Esophagus muscularis mucosa (tissue), 4 donors: ENCODE results near the gene ERBB4. TPM values are rescaled to one million over a fixed set of nuclear protein-coding genes. Genes with fewer than 3 reads are reported as not detected.

Experiments
- DNase-seq: peaks from one replicate; pipeline ENCODE4 v3.0.0-alpha.2; 2017; ENCODE audit errors: extremely low spot score
- H3K27ac ChIP-seq, 4 donors: fragments of 200-600 bp; sonication (generic); replicated peaks in 1 of 4; 1 replicate in 3 of 4; 2 replicates in 1 of 4; pipeline ENCODE4 v1.5.1; 2016 to 2019; ENCODE audit warnings: mild to moderate bottlenecking in 1 of 4
- H3K27me3 ChIP-seq, 4 donors: fragments of 200-600 bp; sonication (generic); one replicate each; pipeline versions ENCODE4 v1.5.1 to v1.6.0; 2016 to 2019
- H3K36me3 ChIP-seq, 4 donors: fragments of 200-600 bp; sonication (generic); one replicate each; pipeline ENCODE4 v1.5.1; 2016 to 2019
- H3K4me1 ChIP-seq, 4 donors: fragments of 200-600 bp; sonication (generic); one replicate each; pipeline ENCODE4 v1.5.1; 2016 to 2019
- H3K4me3 ChIP-seq, 4 donors: fragments of 200-600 bp; sonication (generic); 1 replicate in 2 of 4; 2 replicates in 2 of 4; pipeline ENCODE4 v1.5.1; 2016 to 2019; ENCODE audit warnings: mild to moderate bottlenecking in 4 of 4, moderate library complexity in 1 of 4
- H3K9me3 ChIP-seq, 4 donors: fragments of 200-600 bp; sonication (generic); 1 replicate in 3 of 4; 2 replicates in 1 of 4; pipeline ENCODE4 v1.5.1; 2016 to 2019
- EP300 ChIP-seq: sonication (generic); formaldehyde crosslinking; IDR thresholded peaks from one replicate; pipeline ENCODE4 v1.6.1; 2017; ENCODE audit warnings: antibody characterized with exemption
- POLR2A ChIP-seq: fragments of 450-650 bp; IDR thresholded peaks from one replicate; pipeline ENCODE4 v1.6.1; 2017; ENCODE audit warnings: antibody characterized with exemption, moderate library complexity, mild to moderate bottlenecking, low read depth
- POLR2AphosphoS5 ChIP-seq, 2 donors: sonication (generic); formaldehyde crosslinking; IDR thresholded peaks; one replicate each; pipeline ENCODE4 v1.6.1; 2017; ENCODE audit warnings: antibody characterized with exemption in 2 of 2
- WGBS: methylation state at CpG from one replicate; pipeline ENCODE4 v1.1.5; 2018; 5-methylcytosine and 5-hydroxymethylcytosine counted together
- intact Hi-C: fragments of 100-400 bp; cut with DNase I; formaldehyde crosslinking; loops from one replicate; pipeline ENCODE4 v1.15.1; 2023
- total RNA-seq, 4 donors: library from RNA; depleted of rRNA; stranded (reverse); fragments of >200 nt; gene quantifications; one replicate each; pipeline versions ENCODE4 v1.1.0 to v1.2.1, GENCODE V29; 2016
- TF ChIP-seq, protein P1 (sequence below), 3 experiments: fragments of 200-600 bp in 2 of 3; fragments of 450-650 bp in 1 of 3; sonication (generic) in 2 of 3; IDR thresholded peaks; one replicate each; pipeline ENCODE4 v1.5.1; 2017 to 2019; ENCODE audit warnings: antibody characterized with exemption in 3 of 3, mild to moderate bottlenecking in 2 of 3, moderate library complexity in 1 of 3

The ERBB4 gene
- total RNA-seq, 4 donors from 2014 or later = under 0.01 to 0.19 (median 0.17) TPM

DNA sequence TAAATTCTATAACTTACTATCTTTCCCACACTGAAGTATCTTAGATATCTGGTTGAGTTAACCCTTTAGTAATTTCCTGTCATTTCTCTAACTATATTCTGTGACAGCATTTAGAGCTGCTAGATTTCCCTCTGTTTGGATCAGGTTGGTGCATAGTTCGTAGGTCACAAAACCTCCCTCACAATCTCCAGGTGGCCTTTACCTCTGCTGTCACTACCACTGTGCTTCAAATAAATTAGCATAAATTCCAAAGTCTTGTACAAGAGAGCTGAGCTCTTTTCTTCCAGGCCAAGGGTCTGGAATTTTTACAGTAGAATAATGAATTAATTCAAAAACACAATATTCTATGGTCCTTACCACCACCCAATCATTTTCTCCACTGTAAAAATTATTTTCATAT is 739.7 kb downstream of the ERBB4 start:
- H3K9me3 ChIP-seq = no peaks in the 10 kb centered on the region
- DNase-seq = no peak
- no peak for TF ChIP-seq EP300
- no peaks in the 10 kb centered on the region for H3K36me3 ChIP-seq
- intact Hi-C loops = no loop called here
- no peak overlapping the region for H3K4me3 ChIP-seq
- 33% methylated on average over 1 of the region's 1 CpG for WGBS
- H3K27ac ChIP-seq = no peak overlapping the region
- H3K27me3 ChIP-seq = no peaks in the 10 kb centered on the region
- H3K4me1 ChIP-seq = no peaks in the 10 kb centered on the region

DNA sequence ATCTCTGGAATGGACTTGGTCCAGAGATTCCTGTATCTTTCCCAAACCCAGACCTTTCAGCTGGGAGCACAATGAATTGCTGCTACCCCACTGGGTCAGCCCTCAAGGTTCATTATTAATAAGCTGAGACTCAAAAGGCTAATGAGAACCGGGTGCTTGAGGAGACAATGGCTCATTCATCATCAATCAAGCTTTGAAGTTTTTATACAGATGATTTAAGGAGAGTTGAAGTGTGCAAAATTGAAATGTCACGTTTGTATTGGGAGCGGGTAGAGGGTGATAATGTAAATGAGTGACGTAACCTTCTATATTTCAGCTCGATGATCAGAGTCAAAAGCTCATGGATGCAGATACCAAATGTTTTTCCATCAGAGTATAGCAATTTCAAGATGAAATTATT is 744.9 kb downstream of the ERBB4 start:
- 53% methylated on average over 5 of the region's 5 CpGs for WGBS

DNA sequence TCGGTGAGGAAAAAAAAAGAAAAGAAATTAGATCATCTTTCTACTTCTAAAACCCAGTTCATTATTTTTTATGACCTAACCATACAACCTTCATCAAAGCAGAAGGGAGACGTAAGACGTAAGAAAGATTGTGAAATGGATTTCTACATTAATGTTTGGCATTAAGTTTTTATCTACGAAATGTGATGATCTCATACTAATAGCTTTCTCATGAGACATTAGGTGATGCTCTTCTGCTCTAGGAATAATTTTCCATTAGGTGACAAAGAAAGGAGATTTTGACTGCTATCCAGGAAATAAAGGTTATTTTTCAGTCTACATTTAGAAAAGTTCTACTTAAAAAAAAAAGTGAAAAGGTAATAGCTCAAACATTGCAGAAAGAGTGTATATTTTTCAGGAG is 748.6 kb downstream of the ERBB4 start:
- Histone ChIP-seq H3K36me3 (no peaks in the 10 kb centered on the region), H3K4me1 (no peaks in the 10 kb centered on the region), H3K27ac (no peak overlapping the region), H3K27me3 (no peaks in the 10 kb centered on the region), H3K9me3 (no peaks in the 10 kb centered on the region), H3K4me3 (no peak overlapping the region)
- intact Hi-C loops = no loop called here
- TF ChIP-seq EP300 (no peak), POLR2AphosphoS5 (IDR thresholded peaks at IDR 0.05) (no peak), POLR2A (no peak)
- TF ChIP-seq, protein P1, sequence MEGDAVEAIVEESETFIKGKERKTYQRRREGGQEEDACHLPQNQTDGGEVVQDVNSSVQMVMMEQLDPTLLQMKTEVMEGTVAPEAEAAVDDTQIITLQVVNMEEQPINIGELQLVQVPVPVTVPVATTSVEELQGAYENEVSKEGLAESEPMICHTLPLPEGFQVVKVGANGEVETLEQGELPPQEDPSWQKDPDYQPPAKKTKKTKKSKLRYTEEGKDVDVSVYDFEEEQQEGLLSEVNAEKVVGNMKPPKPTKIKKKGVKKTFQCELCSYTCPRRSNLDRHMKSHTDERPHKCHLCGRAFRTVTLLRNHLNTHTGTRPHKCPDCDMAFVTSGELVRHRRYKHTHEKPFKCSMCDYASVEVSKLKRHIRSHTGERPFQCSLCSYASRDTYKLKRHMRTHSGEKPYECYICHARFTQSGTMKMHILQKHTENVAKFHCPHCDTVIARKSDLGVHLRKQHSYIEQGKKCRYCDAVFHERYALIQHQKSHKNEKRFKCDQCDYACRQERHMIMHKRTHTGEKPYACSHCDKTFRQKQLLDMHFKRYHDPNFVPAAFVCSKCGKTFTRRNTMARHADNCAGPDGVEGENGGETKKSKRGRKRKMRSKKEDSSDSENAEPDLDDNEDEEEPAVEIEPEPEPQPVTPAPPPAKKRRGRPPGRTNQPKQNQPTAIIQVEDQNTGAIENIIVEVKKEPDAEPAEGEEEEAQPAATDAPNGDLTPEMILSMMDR (IDR thresholded peaks at IDR 0.05) = no peak
- DNase-seq = no peak
- 82% methylated on average over 4 of the region's 4 CpGs for WGBS

More for the DNA sequence above, 744.9 kb downstream of the ERBB4 start:
- H3K4me1 ChIP-seq = no peaks in the 10 kb centered on the region
- DNase-seq = no peak
- H3K4me3 ChIP-seq = no peak overlapping the region
- TF ChIP-seq, protein P1 (IDR thresholded peaks at IDR 0.05) = no peak
- TF ChIP-seq POLR2AphosphoS5 (IDR thresholded peaks at IDR 0.05) = no peak
- TF ChIP-seq POLR2A = no peak
- TF ChIP-seq EP300 = no peak
- no peak overlapping the region for H3K27ac ChIP-seq
- no peaks in the 10 kb centered on the region for H3K9me3 ChIP-seq
- H3K27me3 ChIP-seq = no peaks in the 10 kb centered on the region
- intact Hi-C loops = no loop called here
- H3K36me3 ChIP-seq = no peaks in the 10 kb centered on the region

DNA sequence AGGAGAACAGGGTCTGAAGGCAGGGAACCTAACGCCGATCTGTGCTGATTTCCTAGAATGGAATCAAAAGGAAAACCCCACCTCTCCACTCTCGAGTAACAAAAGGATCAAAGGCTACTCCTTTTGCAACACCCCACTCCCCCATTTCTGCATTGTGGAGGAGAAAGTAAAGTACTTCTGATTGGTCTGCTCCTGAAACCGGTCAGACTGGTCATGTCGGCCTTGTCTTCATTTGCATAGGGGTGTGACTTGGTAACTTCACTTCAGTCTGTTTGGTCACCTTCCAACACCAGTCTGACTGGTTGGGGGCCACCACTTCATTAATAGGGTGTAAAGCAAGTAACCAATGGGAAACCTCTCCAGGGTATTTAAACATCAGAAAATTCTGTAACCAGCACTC is 771.9 kb downstream of the ERBB4 start:
- 45% methylated on average over 5 of the region's 5 CpGs for WGBS
- no peak for DNase-seq
- no peak overlapping the region for H3K4me3 ChIP-seq
- H3K9me3 ChIP-seq = no peaks in the 10 kb centered on the region
- H3K4me1 ChIP-seq = no peaks in the 10 kb centered on the region
- H3K27me3 ChIP-seq = no peaks in the 10 kb centered on the region
- no peaks in the 10 kb centered on the region for H3K36me3 ChIP-seq
- TF ChIP-seq, protein P1 (IDR thresholded peaks at IDR 0.05) = no peak
- H3K27ac ChIP-seq = no peak overlapping the region
- intact Hi-C loops = no loop called here

DNA sequence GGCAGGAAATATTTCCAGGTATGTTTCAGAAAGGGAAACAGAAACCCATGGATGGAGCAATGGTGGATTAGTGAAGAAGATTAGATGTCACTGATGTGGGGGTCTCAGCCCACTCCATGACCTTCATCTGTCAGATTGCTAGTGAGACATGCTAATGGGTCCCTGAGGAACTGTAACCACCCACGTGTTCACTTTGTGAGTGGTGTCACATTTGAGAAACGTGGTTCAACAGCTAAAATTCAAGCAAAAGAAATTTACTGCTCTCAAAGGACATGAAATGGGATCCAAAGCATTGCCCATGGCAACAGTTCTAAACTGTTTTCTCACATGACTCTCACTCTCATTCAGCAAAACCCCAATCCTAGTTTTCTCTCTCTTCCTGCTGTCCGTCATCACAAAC is 776.1 kb downstream of the ERBB4 start:
- 61% methylated on average over 3 of the region's 3 CpGs for WGBS
- DNase-seq = no peak
- no peak overlapping the region for H3K27ac ChIP-seq
- H3K36me3 ChIP-seq = no peaks in the 10 kb centered on the region
- no peak overlapping the region for H3K4me3 ChIP-seq
- no peaks in the 10 kb centered on the region for H3K9me3 ChIP-seq
- TF ChIP-seq POLR2A (no peak), EP300 (no peak), POLR2AphosphoS5 (IDR thresholded peaks at IDR 0.05) (no peak)
- TF ChIP-seq, protein P1 (IDR thresholded peaks at IDR 0.05) = no peak
- no peaks in the 10 kb centered on the region for H3K4me1 ChIP-seq
- intact Hi-C loops = no loop called here
- H3K27me3 ChIP-seq = no peaks in the 10 kb centered on the region
